Activated CD8-positive, alpha-beta memory T cell treated with anti-CD3 and anti-CD28 coated beads, Interleukin-2, amount 50 U/mL, for 1 hour (primary cell): Measurements from ENCODE around the gene PPP1R37.
"Not testable (repeated sequence)": the region's sequence is repeated elsewhere in the genome, so short reads cannot be mapped to it uniquely, and the experiment has no call there.

Experiments used
- DNase-seq: peaks from one replicate; pipeline ENCODE4 v3.0.0-alpha.2; 2020; ENCODE audit errors: extremely low read depth

Gene PPP1R37

DNA sequence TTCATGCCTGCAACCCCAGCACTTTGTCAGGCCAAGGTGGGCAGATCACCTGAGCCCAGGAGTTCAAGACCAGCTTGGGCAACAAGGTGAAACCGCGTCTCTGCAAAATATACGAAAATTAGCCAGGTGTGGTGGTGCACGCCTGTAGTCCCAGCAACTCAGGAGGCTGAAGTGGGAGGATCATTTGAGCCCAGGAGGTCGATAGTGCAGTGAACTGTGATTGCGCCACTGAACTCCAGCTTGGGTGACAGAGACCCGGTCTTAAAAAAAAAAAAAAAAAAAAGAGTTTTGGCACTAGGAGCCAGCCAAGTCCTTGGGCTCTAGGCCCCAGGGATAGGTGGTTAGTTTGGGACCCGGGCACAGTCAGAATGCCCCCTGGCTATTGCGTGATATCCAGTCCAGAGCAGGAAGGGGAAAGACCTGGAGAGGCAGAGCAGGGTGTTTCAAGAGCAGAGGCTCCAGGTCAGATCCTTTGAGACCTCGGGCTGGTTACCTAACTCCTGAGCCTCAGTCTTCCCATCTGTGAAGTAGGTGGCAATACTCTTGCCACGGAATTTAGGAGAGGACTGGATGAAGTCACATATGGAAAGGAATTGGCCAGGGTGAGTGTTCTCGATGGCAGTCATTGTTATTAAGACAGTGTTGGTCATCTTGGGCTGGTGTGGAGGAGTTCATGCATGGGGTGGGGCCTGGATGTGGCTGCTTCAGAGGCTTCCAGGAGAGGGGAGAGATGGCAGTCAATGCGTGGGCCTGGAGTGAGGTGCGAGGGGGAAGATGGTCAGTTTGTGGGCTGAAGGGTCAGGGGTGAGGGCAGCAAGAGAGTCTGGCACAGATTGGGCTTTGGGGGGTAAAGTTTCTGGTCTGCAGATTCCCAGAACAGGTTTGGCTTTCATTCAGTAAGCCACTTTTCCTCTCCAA, 2.8 kb downstream of the PPP1R37 start:
- DNase-seq: no peak

DNA sequence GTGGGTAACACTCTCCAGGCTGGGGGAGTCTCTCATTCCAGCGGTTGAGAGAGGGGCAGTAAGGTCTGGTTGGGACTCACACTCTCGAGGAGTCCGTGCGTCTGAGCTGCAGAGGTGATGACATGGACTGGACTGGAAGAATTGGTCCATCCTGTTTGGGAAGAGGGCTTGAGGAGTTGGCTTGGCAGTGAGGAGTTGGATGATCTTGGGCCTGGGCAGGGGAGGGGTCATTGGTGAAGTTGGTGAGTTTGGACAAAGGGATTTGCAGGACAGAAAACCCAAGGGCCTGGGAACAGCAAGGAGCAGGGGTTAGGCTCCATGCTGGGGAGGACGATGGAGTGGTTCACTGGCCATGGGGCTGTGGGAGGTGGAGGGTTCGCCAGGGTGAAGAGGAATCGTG, 3.7 kb downstream of the PPP1R37 start:
- DNase-seq: no peak

DNA sequence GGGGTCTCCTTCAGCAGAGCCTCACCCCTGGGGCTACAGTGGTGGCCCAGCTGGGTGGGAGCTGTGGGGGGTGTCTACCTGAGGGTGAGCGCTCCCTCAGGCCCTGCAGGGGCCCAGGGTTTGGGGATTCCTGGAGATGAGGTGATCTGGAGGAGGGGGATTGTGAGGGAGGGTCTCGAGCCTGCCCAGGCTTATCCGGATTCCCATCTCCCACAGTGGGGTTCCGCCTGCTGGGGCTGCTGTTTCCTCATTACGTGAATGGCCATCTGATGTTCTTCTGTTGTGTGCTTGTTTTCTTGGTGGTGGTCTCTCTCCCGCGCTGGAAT, 4.4 kb downstream of the PPP1R37 start:
- DNase-seq: no peak

DNA sequence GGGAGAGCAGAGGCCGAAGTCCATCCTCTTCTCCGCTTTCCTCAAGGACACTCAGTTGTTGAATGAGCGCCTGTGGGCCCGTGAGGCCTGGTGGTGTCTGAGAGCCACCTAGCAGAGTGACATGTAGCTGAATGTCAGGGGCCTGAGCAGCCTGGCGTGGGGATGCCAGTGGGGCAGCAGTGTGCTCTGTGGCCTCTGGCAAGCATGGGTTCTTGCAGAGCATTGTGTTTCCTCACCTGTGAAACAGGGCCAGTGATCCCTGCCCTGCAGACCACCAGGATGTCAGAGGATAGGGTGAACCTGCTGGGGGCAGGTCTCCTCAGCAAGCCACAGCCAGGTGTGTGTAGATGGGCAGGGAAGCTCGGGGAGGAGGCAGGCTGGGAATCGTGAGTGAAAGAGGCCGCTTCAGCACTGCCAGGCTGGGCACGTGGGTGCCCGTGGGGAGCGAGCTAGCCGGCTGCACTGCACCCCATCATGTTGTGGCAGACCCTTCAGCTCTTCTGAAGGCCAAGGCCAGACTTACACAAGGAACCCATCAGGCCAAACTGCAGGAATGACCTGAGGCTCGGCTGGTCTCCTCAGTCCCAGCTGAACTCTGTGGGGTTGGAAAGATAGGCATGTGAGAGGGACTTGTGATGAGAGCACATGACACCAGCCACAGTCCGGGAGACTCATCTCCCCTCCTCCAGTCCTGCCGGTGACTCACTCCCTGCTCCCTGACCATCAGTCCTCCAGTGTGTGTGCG, 5.0 kb downstream of the PPP1R37 start:
- DNase-seq: no peak

DNA sequence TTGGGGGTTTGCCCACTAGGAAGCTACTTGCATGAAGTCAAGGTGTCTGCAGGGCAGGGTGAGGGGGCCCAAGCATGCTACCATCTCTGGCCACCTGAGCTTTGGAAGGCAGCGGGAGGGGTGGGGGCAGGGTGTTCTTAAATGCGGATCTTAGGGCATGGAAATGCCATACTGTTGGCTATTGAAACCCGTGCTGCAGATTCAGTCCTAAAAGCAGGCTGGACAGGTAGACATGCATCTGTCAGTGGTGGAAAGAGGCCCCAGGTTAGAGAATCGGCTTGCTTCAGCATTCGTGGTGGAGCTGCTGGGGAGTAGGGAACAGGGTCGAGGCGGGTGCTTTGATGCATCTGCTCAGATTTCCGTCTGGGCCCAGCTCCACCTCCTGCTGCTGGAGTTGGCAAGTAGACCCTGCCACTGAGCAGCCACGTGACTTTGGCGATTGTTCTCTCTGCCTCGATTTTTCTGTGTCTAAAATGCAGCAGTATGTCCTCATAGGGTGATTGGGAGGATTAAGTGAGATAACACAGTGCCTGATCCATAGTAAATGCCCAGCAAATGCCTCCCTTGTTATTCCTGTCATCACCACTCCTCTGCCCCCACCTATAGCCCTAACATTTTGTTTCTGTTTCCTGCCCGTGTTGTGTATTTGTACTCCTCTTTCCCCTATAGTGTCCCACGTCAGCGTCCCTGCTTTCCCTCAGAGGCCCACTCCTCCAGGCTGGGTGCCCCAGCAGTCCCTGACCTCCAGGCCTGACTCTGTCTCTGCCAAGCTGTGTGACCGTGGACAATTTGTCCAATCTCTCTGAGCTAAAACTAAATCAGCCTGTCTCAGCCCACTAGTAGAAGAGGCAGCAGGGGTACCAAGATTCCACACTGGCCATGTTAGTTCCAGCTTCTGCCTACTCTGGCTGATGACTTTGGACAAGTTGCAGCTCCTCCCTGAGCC, 5.8 kb downstream of the PPP1R37 start:
- DNase-seq: no peak

DNA sequence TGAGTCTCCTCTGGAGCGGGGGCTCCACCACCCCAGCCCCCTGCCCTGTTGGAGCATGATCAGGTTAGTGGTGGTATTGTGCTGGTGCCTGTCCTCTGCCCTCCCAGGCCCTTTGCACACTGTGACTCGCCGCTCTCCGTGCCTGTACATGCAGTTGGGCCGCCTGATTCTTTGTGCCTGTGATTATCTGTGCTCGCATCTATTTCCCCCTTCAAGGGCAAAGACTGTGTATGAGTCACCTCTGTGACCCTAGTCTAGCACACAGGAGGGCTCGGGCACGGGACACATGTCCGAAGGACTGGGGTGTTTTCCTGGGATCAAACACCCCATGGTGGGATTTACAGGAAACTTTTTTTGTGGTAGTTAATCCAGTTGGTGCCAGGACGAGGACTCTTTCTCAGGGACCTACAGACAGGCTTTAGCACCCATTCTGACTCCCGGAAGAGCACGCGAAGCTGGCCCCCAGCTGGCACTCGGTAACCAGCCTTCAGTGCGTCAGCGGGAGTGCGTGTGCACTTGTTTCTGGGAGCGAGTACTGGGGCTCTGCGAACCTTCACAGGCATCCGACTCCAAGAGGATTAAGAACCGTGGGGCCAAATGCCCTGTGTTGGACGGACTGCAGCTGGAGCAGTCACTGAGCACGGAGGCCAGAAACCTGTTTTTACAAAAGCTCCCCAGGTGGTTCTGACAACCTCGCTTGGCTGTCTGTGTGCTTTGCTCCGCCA, 6.7 kb downstream of the PPP1R37 start:
- no peak for DNase-seq

DNA sequence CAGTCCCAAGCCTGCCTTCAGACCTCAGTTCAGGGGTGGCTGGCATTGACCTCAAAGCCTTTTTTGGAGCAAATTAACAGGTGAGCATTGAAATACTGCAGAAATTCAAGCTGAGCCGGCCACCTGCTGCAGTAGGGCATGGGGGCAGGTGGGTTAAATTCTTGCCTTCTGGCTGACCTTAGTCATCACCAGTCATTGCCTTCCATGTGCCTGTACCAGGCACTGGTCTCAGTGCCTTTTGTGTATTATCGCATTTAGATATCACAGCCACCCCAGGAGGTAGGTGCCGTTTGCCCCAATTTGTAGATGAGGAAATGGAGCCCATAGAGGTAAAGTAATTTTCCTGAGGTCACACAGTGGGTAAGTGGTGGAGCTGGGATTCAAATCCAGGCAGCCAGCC, 7.2 kb downstream of the PPP1R37 start:
- DNase-seq: no peak

DNA sequence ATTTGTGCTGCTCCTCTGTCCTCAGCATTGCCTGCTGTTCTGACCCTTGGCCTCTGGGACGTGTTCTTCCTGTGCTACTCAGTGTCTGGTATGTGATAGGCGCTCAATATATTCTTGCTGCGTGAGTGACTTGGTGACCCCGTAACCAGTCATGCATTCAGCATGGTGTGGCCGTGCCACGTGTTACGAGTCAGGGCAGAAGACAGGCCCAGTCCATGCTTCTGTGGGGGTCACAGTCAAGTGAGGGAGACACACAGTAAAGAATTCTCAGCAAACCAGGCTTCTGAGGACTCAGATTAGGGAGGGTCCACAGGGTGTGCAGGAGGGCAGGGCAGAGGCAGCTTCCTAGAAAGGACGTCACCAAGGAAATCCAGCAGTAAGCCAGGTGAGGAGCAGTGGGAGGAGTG, 7.9 kb downstream of the PPP1R37 start:
- DNase-seq: no peak

DNA sequence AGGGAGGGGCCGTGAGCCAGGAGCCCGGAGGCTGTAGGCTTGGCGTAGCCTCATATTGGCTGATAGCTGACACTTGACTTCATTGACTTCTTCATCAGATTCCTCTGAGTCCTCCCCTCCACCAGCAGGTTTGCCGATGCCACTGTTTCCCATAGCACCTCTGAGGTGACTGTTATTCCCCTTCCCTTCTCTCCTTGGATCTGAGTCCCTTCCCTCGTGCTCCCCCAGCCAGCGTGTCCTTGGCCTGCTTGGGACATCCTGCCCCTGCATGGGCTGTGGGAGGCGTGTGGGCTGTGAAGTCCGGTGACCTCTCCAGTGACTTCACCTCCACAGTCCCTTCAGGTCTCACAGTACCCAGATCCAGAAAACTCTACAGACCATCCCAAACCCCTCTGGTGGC, 8.8 kb downstream of the PPP1R37 start:
- DNase-seq: no peak

DNA sequence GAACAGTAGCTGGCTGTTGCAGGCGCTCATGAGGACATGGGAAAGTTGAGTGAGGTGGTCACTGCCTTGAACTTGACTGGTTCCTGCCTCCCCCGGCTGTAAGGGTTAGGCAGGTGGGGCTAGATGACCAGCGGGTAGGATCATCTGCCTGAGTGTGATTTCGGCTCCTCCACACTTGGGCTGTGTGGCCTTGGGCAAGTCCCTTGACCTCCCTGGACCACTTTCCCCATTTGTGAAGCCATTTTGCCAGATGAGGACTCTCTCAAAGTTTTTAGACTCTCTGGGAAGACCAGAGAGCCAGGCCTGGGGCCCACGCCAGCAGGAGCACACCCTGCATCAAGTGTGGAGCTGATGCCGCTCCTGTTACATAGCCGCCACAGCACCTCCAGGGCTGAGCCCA, 9.5 kb downstream of the PPP1R37 start:
- no peak for DNase-seq

DNA sequence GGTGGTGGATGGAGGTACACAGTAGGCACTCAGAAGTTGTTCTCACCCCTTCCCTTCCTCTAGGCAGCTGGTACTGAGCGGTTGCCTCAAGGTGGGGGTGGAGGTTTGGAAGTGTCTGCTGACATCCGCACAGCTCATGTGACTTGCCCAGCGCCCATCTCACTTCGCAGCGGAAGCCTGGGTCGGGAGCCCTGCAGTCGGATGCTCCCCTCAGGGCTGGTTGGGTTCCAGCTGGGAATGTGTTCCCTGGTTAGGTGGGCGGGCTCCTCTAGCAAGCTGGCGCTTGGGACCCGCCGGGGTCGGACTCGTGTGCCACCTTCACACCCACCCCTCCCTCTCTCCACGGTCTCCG, 10.2 kb downstream of the PPP1R37 start:
- no peak for DNase-seq

DNA sequence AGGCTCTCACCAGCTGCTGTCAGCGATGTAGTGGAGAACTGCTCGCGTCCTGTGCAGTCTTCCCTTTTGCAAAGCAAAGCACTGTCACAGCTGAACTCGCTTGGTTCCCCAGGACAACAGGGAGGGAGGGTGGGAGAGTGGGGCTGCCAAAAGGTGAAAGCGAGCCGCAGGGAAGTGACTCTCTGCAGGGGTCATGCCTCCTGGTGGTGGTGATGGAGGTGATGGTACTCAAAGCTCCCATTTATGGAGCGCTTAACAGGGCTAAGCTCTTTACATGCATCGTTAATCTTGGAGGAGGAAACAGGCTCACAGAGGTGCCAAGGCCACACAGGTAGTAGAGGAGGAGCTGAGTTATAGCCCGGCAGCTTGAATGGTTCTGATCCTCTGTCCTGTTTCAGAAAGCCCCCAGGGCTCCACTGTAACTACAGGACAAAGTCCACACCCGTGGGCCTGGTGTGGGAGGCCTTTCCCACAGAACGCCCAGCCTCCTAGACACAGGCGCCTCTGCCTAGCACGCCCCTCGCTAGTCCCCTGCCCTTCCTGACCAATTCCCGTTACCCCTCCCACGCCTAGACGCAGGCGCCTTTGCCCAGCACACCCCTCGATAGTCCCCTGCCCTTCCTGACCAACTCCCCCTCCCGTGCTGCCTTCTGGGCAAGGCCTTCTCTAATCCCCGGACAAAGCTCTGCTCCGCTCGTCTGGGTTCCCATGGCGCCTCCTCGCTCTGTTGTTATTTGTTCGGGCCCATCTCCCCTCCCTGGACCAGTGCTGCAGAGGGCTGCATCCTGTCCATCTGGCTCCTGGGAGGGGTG, 10.7 kb downstream of the PPP1R37 start:
- DNase-seq: no peak

DNA sequence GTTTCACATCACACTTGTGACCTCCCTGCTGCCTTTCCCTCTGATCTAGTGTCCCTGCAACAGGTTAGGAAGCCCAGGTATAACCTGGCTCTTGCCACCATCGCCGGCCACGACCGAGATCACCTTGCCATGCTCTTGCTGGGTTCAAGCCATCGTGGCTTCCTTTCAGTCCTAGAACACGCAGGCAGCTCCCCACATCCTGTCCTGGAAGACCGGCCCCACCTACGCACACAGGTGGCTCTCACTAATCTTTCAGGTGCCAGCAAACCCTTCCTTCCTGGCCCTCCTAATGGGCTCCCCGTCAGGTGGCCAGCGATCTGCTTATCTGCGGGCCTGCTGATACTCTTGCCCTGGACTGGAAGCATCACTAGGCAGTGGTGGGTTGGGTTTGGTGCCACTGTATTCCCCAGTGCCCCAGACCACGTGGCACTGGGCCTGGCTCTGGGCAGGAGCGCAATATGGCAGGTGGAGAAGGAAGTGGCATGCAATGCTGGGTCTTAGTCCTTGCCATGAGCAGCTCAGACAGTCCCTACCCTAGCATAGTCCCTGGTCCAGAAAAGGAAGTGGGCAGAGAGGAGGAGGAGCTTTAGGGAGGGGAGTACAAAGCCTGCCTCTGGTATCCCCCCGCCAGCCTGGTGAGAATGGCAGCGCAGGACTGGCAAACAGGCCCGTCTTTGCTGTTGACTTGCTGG, 11.8 kb downstream of the PPP1R37 start:
- no peak for DNase-seq

DNA sequence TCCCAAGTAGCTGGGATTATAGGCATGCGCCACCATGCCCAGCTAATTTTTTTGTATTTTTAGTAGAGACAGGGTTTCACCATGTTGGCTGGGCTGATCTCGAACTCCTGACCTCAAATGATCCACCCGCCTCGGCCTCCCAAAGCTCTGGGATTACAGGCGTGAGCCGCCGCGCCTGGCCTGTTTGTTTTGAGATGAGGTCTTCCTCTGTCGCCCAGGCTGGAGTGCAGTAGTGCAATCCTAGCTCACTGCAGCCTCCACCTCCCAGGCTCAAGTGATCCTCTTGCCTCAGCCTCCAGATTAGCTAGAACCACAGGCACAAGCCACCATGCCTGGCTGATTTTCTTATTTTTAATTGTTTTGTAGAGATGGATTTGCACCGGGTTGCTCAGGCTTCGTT, 13.4 kb downstream of the PPP1R37 start:
- DNase-seq: not testable (repeated sequence)

DNA sequence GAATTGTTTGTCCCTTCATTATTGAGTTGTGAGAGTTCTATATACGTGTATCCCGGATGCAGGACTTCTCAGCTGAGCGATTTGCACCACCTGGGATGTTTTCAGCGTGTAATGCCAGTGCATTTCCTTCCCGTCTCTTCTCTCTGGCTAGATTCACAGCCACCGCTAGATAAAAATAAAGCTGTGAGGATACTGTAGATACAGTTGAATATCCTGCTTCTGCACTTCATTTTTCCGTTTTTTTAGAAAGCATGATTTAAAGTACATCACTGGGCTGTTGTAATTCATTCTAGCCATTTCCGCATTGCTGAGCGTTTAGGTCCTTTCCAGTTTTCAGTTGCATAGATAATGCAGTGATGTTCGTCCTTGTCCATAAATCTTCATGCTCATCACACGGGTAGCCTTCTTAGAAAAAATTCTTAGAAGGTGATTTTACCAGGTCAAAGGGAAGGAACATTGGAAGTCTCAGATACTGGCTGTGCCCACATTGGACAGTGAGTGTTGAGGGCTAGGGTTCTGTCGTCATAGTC, 14.7 kb downstream of the PPP1R37 start:
- DNase-seq: no peak

DNA sequence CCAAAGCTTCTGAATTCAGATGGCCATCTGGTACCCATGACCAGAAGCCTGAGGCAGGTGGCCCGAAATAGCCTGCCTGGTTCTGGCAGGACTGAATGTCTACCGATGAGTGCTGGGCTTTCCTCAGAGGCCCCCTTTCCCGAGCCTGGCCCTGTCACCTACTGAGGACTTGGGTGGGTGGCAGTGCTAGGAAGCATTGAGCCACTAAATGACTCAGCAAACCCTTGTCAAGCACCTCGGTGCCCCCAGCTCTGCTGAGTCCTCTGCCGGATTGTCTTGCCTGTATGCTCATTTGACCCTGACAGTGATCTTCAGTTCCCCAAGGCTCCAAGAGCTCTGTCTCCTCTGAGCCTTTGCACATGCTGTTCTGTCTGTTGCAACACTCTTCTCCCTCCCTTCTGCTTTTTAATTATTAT, 17.9 kb downstream of the PPP1R37 start:
- DNase-seq: no peak

DNA sequence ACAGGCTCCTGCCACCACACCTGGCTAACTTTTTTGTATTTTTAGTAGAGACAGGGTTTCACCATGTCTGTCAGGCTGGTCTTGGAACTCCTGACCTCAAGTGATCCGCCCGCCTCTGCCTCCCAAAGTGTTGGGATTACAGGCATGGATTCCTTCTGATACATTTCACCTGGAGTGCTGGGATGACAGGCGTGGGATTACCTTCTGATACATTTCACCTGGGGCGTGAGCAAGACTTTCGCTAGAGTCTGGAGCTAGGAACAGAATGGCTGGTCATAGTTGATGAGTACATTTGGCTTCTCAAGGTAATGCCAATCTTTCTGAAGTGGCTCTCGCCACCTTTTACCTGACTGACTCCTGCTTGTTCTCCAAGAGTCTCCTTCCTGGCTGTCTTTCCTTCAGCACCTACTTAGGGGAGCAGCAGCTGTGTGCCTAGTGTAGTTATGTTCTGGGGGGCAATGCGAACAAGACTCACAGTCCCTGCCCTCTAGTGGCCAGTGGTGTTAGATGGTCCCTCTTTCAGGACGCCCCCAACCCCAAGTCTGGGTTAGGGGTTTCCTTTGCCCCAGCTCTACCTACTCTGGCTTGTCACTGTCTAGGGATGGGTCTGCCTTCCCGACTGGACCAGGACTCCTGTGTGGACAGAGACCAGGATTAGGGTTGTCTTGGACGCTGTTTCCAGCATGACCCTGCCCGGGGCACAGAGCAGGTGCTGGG, 19.3 kb downstream of the PPP1R37 start:
- no peak for DNase-seq

DNA sequence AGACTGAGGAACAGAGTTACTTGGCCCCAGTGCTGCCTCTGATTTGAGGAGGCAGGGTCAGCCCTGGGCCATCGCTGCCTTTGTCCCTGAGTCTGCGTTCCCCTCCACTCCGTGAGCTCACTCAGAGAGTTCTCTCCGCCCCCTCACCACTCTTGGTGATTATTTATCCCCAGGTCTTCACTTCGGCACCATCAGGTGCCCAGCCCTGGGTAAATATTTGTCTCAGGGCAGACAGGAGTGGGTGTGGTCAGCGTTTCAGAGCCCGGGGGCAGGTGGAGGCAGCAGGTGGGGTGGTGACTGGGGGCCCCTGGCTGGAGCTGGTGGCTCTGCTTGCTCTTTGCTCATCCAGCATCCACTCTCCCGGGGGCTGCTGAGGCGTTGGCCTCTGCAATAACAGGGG, 20.6 kb downstream of the PPP1R37 start:
- DNase-seq: no peak

DNA sequence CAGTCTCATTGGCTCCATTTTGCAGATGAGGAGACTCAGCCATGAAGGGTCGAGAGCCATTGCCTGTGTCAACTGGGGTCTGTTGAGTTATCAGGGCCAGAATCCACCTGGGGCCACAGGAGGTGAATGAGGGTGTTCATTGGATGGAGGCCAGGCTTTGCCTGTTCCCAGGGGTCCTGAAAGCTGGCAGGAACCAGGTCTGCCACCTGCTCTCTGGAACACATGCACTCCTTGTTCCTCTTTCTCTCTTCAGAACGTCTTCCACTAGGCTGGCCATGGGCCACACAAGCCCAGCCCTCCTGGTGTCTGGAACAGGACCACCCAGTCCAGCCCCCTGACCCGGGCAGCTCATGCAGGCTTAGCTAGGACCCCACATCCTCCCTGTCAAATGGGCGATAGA, 21.1 kb downstream of the PPP1R37 start:
- DNase-seq: no peak
